GM18499 (cell line): Measurements from ENCODE around the gene EMC10.
"Not testable (repeated sequence)": the region's sequence is repeated elsewhere in the genome, so short reads cannot be mapped to it uniquely, and the experiment has no call there.

Experiments used
- ATAC-seq: cut with Tn5 transposase; IDR thresholded peaks from one replicate; pipeline ENCODE4 v1.9.1; 2021; ENCODE audit warnings: moderate number of reproducible peaks; ENCODE audit not compliant: insufficient read depth, unreplicated experiment

Gene EMC10

GRCh38 chr19:50450369-50451222 is 25.7 kb upstream of the EMC10 start:
- ATAC-seq = no peak

- no peak for ATAC-seq
These were observed 25.1 kb upstream of the EMC10 start for GRCh38 chr19:50451223-50451534.

DNA sequence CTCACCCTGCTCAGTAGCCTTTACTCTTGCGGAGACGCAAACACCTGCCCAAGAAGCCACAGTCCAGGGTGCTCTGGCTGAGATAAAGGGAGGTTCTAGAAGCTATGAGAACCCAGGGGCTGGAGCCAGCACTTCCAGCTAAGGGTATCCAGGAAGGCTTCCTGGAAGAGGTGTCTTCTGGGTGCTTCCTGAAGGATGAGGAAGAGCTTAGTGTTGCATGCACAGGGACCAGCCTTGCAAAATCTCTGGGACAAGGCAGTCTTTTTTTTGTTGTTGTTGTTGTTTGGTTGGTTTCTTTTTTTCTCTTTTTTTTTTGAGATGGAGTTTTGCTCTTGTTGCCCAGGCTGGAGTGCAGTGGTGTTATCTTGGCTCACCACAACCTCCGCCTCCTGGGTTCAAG is 23.1 kb upstream of the EMC10 start:
- no peak for ATAC-seq

- ATAC-seq = no peak
These were observed 20.3 kb upstream of the EMC10 start for GRCh38 chr19:50455992-50456391.

- ATAC-seq = no peak
These were observed 19.0 kb upstream of the EMC10 start for GRCh38 chr19:50457300-50457699.

- ATAC-seq = no peak
These were observed 17.8 kb upstream of the EMC10 start for GRCh38 chr19:50458396-50459066.

DNA sequence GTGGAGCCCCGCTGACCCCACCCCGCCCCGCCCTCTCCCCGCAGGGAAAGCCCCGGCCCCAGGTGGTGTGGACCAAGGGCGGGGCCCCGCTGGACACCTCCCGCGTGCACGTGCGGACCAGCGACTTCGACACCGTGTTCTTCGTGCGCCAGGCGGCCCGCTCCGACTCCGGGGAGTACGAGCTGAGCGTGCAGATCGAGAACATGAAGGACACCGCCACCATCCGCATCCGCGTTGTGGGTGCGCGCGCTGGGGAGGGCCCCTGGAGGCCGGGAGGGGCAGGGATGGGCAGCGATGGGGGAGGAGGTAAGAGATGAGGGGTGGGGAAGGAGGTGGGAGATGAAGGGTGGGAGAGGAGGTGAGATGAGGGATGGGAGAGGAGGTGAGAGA is 17.2 kb upstream of the EMC10 start:
- ATAC-seq = no peak

DNA sequence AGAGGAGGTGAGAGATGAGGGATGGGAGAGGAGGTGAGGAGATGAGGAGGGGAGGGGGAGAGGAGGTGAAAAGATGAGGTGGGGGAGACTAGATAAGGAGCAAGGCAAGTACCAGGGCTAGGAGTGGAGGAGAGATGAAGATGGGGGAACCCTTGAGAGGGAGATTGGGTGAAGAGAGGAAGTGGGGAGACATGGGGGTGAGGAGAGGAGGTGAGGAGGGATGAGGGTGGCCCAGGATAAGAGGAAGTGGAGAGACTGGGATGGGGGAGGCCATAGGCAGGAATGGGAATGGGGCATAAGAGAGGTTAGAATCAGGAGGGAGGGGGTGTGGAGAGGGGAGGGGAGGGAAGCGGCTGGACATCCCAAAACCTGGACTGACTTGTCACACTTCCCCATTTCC is 16.7 kb upstream of the EMC10 start:
- ATAC-seq = no peak

DNA sequence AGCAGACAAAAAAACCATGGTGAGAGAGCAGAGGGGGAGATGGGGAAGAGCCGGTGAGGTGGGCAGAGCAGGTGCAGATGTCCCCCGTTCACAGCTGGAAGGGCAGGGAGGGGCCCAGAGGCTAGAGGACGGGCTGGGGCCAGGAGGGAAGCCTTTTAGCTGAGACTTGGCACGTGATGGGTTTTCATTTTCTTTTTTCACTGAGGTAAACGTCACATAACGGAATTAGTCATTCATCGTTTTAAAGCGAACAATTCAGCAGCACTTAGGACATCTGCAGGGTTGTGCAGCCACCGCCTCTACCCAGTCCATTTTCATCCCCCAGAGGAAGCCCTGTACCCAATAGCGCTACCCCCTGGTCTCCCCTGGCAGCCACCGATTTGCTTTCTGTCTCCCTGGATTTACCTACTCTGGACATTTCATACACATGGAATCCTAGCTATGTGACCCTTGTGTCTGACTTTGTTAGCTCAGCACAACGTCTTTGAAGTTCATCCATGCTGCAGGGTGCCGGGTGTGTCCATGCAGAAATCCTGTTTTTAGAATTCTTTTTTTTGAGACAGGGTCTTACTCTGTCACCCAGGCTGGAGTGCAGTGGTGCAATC is 16.0 kb upstream of the EMC10 start:
- no peak for ATAC-seq

DNA sequence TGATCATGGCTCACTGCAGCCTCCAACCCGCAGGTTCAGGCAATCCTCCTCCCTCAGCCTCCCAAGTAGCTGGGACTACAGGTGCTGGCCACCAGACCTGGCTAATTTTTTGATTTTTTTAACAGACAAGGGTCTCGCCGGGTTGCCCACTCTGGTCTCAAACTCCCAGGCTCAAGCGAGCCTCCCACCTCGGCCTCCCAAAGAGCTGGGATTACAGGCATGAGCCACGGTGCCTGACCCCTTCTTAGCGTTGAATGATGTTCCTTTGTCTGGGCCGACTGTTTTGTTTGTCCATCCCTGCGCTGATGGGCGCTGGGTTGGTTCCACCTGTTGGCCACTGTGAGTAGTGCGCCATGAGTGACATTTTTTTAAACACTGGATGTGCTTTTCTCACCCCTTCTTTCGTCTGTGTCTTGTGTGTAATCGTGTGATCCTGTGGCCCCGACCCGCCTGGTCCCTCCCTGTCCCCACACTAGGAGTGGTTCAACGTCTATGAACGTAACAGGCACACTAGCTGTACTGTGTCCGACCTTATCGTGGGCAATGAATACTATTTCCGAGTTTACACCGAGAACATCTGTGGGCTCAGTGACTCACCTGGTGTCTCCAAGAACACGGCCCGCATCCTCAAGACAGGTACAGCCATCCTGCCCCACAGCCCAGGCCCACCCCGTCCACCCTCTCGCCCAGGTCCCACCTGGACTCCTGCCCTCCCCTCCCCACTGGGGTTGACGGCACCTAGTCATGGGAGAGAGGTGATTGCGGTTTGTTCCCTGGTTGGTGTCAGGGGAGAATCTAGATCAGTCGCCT is 15.0 kb upstream of the EMC10 start:
- no peak for ATAC-seq

- ATAC-seq = no peak
These were observed 13.3 kb upstream of the EMC10 start for GRCh38 chr19:50462970-50463369.

DNA sequence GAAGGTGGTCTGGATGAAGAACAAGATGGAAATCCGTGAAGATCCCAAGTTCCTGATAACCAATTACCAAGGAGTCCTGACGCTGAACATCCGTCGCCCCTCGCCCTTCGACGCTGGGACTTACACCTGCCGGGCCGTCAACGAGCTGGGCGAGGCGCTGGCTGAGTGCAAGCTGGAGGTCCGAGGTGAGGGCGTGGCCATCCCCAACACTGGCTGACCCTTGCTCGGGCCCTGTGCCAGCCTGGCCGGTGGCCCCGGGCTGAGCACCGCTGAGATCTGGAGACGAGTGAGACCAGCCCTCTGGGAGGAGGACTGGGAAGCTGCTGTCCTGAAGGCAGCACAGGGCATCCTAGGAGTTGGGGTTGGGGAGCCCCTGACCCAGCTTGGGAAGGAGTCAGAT is 12.0 kb upstream of the EMC10 start:
- ATAC-seq = no peak

DNA sequence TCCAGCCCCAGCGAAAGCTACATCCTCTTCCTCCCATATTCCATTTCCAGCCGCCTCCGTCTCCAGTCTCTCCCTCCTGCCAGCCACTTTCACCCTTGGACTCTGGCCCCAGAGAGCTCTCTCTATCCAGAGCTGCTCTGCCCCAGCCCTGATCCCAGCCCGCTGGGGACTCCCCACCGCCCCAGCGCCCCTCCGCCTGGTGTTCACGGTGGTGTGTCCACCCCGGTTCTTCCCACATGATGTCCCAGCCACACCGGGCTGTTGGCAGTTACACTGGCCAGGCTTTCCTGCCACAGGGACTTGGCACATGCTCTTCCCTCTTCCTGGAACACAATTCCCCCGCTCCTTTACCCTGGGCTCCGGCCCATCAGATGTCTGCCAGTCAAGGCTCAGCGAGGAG is 11.3 kb upstream of the EMC10 start:
- no peak for ATAC-seq

GRCh38 chr19:50465986-50466705 is 10.2 kb upstream of the EMC10 start:
- no peak for ATAC-seq

GRCh38 chr19:50466706-50467039 is 9.6 kb upstream of the EMC10 start:
- ATAC-seq = no peak

- ATAC-seq = no peak
These were observed 8.7 kb upstream of the EMC10 start for GRCh38 chr19:50467566-50467965.

DNA sequence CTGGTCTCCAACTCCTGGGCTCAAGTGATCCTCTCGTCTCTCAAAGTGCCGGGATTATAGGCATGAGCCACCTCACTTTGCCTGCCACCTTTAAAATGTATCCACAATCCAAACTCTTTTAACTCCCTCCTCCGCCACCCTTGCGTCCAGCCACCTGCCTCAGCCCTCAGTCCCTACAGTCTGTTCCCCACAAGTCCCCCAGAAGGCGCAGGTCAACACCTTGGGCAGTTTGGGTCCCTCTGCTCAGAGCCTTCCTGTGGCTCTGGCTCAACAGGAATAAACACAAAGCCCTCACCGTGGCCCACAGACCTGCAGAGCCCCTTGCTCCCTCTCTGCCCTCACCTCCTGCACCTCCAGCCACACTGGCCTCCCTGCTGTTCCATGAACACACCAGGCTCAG is 7.5 kb upstream of the EMC10 start:
- no peak for ATAC-seq

DNA sequence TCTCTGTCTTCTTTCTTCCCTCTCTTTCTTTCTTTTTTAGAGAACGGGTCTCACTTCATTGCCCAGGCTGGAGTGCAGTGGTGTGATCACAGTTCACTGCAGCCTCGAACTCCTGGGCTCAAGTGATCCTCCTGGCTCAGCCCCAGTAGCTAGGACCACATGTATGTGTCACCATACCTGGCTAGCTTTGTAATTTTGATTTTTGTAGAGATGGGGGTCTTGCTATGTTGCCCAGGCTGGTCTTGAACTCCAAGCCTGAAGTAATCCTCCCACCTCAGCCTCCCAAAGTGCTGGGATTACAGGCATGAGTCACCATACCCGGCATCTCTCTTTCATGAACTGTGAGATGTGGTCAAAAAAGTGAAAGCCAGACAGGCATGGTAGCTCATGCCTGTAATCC is 3.0 kb upstream of the EMC10 start:
- ATAC-seq = not testable (repeated sequence)

DNA sequence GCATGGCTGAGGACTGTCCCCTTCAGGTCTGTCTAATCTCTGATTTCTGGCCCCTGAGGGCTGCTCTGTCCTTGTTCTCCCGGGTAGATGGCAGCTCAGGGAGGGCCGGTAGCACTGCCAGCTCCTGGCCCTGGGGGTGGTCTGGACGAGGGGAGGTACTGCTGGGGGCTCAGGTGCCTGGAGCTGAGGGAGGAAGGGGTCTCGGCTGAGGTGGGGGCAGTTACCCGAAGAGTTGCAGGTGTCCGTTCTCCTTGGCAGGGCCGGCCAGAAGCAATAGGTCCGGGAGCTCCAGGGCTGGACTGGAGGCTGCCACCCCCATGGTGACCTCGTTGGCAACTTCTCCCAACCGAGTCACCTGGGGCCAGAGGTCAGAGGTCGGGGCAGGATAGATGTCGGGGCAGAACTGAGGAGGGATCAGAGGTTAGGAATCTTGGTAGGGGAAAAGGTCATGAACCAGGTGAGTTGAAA is 1.2 kb upstream of the EMC10 start:
- no peak for ATAC-seq

- ATAC-seq = no peak
These were observed 527 bp upstream of the EMC10 start for GRCh38 chr19:50475736-50476223.
